ENCODE results near the gene ZC3H15. TPM values are rescaled to one million over a fixed set of nuclear protein-coding genes. Genes with fewer than 3 reads are reported as not detected.

The ZC3H15 gene
- total and polyA plus RNA-seq, 2 experiments from 2014 or later, result 75.6 to 281 TPM

DNA sequence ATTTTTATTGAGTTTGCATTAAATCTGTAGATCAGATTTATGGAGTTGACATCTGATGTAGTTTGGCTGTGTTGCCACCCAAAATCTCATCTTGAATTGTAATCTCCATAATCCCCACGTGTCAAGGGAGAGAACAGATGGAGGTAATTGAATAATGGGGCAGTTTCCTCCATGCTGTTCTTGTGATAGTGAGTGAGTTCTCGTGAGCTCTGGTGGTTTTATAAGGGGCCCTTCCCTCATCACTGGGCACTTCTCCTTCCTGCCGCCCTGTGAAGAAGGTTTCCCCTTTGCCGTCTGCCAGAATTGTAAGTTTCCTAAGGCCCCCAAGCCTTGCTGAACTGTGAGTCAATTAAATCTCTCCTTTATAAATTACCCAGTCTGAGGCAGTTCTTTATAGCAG, 32.2 kb downstream of the ZC3H15 start (continued):
- TF ChIP-seq, protein P1, sequence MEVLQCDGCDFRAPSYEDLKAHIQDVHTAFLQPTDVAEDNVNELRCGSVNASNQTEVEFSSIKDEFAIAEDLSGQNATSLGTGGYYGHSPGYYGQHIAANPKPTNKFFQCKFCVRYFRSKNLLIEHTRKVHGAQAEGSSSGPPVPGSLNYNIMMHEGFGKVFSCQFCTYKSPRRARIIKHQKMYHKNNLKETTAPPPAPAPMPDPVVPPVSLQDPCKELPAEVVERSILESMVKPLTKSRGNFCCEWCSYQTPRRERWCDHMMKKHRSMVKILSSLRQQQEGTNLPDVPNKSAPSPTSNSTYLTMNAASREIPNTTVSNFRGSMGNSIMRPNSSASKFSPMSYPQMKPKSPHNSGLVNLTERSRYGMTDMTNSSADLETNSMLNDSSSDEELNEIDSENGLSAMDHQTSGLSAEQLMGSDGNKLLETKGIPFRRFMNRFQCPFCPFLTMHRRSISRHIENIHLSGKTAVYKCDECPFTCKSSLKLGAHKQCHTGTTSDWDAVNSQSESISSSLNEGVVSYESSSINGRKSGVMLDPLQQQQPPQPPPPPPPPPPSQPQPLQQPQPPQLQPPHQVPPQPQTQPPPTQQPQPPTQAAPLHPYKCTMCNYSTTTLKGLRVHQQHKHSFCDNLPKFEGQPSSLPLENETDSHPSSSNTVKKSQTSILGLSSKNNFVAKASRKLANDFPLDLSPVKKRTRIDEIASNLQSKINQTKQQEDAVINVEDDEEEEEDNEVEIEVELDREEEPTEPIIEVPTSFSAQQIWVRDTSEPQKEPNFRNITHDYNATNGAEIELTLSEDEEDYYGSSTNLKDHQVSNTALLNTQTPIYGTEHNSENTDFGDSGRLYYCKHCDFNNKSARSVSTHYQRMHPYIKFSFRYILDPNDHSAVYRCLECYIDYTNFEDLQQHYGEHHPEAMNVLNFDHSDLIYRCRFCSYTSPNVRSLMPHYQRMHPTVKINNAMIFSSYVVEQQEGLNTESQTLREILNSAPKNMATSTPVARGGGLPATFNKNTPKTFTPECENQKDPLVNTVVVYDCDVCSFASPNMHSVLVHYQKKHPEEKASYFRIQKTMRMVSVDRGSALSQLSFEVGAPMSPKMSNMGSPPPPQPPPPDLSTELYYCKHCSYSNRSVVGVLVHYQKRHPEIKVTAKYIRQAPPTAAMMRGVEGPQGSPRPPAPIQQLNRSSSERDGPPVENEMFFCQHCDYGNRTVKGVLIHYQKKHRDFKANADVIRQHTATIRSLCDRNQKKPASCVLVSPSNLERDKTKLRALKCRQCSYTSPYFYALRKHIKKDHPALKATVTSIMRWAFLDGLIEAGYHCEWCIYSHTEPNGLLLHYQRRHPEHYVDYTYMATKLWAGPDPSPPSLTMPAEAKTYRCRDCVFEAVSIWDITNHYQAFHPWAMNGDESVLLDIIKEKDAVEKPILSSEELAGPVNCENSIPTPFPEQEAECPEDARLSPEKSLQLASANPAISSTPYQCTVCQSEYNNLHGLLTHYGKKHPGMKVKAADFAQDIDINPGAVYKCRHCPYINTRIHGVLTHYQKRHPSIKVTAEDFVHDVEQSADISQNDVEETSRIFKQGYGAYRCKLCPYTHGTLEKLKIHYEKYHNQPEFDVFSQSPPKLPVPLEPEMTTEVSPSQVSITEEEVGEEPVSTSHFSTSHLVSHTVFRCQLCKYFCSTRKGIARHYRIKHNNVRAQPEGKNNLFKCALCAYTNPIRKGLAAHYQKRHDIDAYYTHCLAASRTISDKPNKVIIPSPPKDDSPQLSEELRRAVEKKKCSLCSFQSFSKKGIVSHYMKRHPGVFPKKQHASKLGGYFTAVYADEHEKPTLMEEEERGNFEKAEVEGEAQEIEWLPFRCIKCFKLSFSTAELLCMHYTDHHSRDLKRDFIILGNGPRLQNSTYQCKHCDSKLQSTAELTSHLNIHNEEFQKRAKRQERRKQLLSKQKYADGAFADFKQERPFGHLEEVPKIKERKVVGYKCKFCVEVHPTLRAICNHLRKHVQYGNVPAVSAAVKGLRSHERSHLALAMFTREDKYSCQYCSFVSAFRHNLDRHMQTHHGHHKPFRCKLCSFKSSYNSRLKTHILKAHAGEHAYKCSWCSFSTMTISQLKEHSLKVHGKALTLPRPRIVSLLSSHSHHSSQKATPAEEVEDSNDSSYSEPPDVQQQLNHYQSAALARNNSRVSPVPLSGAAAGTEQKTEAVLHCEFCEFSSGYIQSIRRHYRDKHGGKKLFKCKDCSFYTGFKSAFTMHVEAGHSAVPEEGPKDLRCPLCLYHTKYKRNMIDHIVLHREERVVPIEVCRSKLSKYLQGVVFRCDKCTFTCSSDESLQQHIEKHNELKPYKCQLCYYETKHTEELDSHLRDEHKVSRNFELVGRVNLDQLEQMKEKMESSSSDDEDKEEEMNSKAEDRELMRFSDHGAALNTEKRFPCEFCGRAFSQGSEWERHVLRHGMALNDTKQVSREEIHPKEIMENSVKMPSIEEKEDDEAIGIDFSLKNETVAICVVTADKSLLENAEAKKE (CRISPR knock-in tag; IDR thresholded peaks at IDR 0.05), result no peak
- TF ChIP-seq ZNF331 (CRISPR knock-in tag; IDR thresholded peaks at IDR 0.05; ENCODE audit: low read depth), result no peak
- no peak for TF ChIP-seq NANOG (IDR thresholded peaks at IDR 0.05; ENCODE audit: borderline replicate concordance)
- TF ChIP-seq, protein P2, sequence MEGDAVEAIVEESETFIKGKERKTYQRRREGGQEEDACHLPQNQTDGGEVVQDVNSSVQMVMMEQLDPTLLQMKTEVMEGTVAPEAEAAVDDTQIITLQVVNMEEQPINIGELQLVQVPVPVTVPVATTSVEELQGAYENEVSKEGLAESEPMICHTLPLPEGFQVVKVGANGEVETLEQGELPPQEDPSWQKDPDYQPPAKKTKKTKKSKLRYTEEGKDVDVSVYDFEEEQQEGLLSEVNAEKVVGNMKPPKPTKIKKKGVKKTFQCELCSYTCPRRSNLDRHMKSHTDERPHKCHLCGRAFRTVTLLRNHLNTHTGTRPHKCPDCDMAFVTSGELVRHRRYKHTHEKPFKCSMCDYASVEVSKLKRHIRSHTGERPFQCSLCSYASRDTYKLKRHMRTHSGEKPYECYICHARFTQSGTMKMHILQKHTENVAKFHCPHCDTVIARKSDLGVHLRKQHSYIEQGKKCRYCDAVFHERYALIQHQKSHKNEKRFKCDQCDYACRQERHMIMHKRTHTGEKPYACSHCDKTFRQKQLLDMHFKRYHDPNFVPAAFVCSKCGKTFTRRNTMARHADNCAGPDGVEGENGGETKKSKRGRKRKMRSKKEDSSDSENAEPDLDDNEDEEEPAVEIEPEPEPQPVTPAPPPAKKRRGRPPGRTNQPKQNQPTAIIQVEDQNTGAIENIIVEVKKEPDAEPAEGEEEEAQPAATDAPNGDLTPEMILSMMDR (conservative IDR thresholded peaks at IDR 0.05; ENCODE audit: low read depth in 2 of 2), result no peak
- TF ChIP-seq, protein P3, sequence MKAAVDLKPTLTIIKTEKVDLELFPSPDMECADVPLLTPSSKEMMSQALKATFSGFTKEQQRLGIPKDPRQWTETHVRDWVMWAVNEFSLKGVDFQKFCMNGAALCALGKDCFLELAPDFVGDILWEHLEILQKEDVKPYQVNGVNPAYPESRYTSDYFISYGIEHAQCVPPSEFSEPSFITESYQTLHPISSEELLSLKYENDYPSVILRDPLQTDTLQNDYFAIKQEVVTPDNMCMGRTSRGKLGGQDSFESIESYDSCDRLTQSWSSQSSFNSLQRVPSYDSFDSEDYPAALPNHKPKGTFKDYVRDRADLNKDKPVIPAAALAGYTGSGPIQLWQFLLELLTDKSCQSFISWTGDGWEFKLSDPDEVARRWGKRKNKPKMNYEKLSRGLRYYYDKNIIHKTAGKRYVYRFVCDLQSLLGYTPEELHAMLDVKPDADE (IDR thresholded peaks at IDR 0.05), result no peak
- no peak for TF ChIP-seq POLR2AphosphoS5 (IDR thresholded peaks at IDR 0.05; ENCODE audit: low read depth)
- TF ChIP-seq EZH2 (IDR thresholded peaks at IDR 0.05; ENCODE audit: low read depth, unreplicated experiment), result no peak
- TF ChIP-seq EZH2phosphoT487 (IDR thresholded peaks at IDR 0.05; ENCODE audit: unreplicated experiment), result no peak
- no peak for TF ChIP-seq STAT1 (IDR thresholded peaks at IDR 0.05; ENCODE audit: unreplicated experiment)
- TF ChIP-seq CREB1 (CRISPR knock-in tag; IDR thresholded peaks at IDR 0.05; ENCODE audit: low read depth), result no peak
- TF ChIP-seq ZNF114 (CRISPR knock-in tag; IDR thresholded peaks at IDR 0.05), result no peak

Data from GM23338 (cell line).